ENCODE data around the gene ANO6.
"Not testable (repeated sequence)": the region's sequence is repeated elsewhere in the genome, so short reads cannot be mapped to it uniquely, and the experiment has no call there.

Gene ANO6

DNA sequence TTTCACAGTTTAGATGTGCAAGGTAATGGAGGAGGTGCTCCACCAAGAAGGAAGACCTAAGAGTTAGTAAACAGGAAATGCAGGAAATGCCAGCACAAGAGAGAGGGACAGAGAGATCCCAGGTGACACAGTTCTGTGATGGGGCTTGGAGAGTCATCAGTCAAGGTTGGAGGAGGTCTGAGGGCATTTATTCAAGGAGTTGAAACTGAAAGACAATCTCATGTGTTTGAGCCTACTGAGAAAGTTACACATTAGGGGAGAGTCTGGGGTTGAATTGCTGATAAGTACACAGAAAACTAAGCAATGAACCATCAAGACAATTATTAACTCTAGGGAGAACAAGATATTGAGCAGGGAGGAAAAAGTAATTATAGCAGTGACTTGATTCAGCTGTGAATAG is 138.5 kb downstream of the ANO6 start:
- no peak for DNase-seq

DNA sequence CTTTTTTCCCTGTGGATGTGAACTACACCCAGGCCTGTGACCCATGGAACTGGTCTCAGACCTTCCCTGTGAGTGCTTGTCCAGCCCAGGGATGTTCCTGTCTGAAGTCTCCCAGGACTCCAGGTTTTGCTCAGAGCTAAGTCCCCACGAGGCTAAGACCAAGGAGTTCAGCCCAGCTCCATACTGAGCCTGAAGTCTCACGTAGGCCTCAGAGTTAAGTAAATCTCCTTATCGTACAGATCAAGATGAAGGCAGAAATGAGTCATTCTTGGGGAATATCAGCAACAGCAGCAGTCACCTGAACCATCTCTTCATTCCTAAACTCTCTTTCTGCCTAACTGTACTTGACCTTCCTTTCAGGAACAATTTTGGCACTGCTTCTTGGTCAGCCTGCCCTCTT is 139.8 kb downstream of the ANO6 start:
- no peak for DNase-seq

DNA sequence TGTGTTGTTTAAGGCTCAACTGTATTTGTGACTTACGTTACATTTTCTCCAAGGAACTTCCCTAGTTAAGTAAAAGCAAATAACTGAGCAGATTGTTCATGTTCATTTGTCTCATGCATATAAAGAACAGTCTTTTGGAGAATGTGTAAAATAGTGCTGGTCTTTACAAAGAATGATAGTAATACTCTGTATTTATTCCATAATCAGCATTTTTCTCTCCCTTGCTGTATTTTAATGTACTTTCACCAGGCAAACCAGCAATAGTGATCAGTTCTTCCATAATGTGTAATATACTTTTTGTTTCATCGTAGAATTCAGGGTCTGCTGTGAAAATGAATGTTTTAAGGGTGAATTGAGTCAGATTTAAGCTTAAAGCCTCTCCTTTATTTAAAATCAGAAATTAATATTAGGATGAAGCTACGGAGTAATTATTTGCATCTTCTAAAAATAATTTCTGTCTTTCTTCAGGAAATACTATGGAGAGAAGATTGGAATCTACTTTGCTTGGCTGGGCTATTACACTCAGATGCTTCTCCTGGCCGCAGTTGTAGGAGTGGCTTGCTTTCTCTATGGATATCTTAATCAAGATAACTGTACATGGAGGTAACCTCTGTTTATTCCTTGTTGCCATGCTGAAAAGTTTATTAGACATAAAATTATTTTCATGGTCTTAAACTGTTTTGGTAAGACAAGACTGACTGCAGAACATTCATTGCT is 141.1 kb downstream of the ANO6 start:
- DNase-seq: no peak

DNA sequence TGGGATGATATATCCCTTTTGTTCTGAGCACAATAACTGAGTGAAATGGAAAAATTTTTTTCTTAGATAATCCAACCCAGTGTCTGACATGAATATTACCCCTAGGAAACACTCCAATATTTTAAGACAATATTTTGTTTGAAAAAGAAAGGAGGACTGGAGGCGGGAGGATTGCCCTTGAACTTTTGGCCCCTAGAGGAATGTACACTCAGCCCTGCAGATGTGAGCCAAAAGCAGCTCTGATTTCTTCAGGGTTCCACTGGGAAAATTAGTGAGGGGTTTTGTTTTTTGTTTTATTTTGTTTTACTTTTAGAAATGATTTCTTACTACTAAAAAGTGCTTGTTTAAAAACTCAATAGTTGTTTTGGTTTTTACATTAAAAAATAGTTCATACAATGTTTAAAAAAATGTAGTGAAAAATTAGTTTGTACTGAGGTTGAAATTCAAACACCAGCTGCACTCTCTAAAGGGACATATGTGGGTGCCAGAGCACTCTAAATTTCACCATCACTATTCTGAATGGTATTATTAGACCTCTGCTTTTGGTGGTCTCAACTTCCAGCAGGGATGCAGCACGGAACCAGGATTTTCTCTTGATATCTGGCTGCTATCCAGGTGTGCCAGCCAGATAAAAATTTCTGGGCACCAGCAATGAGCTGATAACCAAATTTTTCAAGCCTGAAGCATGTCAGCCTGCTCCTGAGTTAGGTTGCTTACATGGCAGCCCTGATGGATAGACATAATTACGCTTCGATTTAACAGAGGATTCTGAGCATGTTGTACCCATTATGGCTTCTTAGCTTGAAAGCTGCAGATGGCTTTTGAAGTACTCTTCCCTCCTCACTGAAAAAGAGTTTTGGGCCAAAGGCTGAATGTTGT is 141.9 kb downstream of the ANO6 start:
- peak; percentile 71 for DNase-seq

- DNase-seq: no peak
Observed at GRCh38 chr12:45362291-45362690, 146.4 kb downstream of the ANO6 start.

- DNase-seq: no peak
Observed at GRCh38 chr12:45363903-45364302, 148.0 kb downstream of the ANO6 start.

DNA sequence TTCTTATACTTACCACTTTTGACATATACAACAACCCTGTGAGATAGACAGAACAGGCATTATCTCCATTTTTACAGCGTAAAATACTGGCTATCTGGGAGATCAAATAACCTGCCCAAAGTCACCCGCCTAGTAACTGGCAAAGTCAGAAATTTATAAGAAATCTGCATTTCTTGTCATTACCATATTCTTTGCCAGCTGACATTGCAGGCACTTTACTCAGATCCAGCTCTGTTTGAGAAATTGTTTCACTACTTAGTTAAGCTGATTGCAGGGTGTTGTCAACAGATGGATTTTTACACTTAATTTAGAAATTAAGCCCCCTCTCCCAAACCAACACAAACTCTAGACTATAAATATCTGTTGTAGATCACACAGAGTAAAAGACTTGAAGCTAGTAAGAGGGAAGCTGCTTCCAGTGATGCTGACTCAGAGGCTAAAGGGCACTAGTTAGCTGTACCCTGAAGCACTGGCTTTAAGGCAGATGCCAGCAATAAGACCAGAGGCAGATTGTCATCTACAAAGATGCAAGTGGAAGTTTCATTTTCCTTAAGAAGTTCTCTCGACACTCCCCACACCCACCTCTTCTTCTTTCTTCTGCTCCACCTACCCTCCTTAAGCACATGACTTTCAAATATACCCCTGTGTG is 153.1 kb downstream of the ANO6 start:
- no peak for DNase-seq

- no peak for DNase-seq
Observed at GRCh38 chr12:45377815-45378214, 161.9 kb downstream of the ANO6 start.

DNA sequence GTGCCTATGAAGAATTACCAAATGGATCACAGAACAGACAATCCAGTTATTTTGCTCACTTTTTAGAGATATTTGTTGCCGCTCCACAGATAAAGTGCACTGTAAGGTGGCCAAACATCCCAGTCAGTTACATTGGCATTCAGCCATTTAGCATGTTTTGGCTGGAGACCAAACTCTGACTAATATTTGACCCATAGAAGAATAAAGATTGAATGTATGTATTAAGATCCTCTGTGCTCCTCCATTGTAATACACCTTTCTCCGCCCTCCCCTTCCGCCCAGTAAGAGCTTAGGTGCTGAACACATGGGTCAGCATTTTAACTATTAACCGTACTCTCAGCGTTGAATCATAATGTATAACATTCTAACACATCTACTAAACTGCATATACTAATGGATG is 163.4 kb downstream of the ANO6 start:
- no peak for DNase-seq

- DNase-seq: no peak
Observed at GRCh38 chr12:45381351-45381750, 165.5 kb downstream of the ANO6 start.

GRCh38 chr12:45388545-45388944 is 172.7 kb downstream of the ANO6 start:
- DNase-seq: no peak

- no peak for DNase-seq
Observed at GRCh38 chr12:45389426-45389825, 173.5 kb downstream of the ANO6 start.

GRCh38 chr12:45397499-45397898 is 181.6 kb downstream of the ANO6 start:
- DNase-seq: not testable (repeated sequence)

- no peak for DNase-seq
Observed at GRCh38 chr12:45398552-45398951, 182.7 kb downstream of the ANO6 start.

- no peak for DNase-seq
Observed at GRCh38 chr12:45400991-45401390, 185.1 kb downstream of the ANO6 start.

DNA sequence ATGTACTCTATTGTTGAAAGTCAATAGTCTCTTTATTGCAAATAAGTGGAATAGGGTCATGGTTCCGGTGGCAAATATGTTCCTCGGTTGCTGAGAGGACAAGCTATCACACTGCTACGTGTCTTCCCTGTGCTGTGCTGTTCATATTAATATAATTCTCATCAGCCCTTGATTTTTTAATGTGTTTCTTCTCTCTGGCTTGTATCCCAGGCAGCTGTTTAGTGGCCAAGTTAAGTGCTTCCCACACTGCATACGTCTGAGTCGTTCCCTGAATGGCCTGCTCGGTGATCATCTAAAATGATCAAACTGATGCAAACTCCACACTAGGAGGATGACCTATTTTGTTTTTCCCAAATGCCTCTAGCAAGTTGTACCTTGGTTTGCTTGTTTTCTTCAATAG is 186.4 kb downstream of the ANO6 start:
- DNase-seq: peak; percentile 44

GRCh38 chr12:45406988-45407850 is 191.3 kb downstream of the ANO6 start:
- DNase-seq: peak; percentile 70

GRCh38 chr12:45407981-45408728 is 192.3 kb downstream of the ANO6 start:
- DNase-seq: no peak

DNA sequence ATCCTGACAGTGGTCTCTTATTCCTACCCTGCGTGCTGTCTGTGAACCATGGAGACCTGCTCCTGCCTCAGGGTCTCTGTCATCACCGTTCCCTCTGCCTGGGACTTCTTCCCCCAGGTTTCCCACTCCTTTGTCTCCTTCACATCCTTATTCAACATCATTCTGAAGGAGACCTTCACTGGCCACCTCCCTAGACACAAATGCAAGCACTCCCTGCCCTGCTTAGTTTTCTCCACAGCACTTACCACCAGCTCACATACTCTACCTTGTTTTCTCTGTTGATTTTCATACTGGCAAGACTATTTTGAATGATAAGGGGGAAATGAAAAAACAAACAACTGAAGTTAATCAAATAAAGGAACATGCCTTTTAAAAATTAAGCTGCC is 192.8 kb downstream of the ANO6 start:
- DNase-seq: no peak

DNA sequence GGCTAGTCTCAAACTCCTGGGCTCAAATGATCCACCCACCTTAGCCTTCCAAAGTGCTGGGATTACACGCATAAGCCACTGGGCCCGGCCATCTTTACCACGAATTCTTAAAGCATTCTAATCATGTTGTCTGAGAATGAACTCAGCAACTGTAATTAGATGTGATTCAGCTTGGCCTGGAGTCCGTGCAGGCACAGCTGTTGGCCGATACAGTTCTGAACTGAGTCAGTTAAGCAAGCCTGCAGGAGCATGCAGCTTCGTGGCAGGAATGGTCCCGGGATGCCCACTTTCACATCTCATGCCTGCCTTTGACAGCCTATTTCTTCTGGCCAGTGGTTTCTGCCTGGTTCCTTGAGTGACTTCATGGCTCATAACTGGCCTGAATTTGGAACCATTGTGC is 194.1 kb downstream of the ANO6 start:
- peak; percentile 47 for DNase-seq

DNA sequence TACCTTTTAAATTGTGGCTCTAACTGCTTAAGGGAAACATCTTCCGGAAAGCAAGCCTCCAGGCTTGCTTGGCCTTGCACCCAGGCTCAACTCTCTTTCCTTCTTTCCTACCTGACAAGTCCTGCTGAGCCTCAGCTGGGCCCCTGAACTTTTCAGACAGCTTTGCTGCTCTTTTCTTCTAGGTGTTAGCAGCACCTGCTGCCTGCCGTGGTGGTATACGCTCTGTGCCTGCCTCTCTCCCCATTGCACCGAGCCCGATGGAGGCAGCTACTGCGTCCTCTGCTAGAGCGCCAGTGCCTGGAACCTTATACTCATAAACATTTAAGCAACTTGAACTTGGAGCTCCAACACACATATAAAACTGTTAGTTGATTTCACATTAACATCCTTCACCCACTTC is 195.7 kb downstream of the ANO6 start:
- no peak for DNase-seq

- no peak for DNase-seq
Observed at GRCh38 chr12:45415393-45415817, 199.5 kb downstream of the ANO6 start.

All from right hindlimb (tissue), 1 donor.